IMR-90 (cell line): Measurements from ENCODE around the gene BCLAF1. TPM values are rescaled to one million over a fixed set of nuclear protein-coding genes. Genes with fewer than 3 reads are reported as not detected.

Experiments
- ATAC-seq: fragments of 200-7000 bp; cut with Tn5 transposase; 2 replicates; pipeline ENCODE4 v1.9.1; 2020; ENCODE audit warnings: low read depth, mild to moderate bottlenecking, moderate library complexity
- BruUV-seq: library from RNA; stranded (reverse); fragments of 400-500 nt; replicated peaks from 2 replicates; lab custom pipeline; 2021; lab: Mats Ljungman, UMichigan
- CTCF ChIA-PET: fragments of 300-600 bp; formaldehyde crosslinking; extraction: SDS; loops from one replicate; lab custom pipeline; 2021; ENCODE audit warnings: antibody characterized with exemption; lab: Yijun Ruan, JAX
- POLR2A ChIA-PET: fragments of 300-600 bp; sonication (Branson Sonifier 250); formaldehyde crosslinking; loops from one replicate; lab custom pipeline; 2022; ENCODE audit warnings: antibody characterized with exemption; ENCODE audit not compliant: unreplicated experiment; lab: Charles Lee
- DNase-seq: peaks from one replicate; pipeline ENCODE4 v3.0.0; 2013
- H2AFZ ChIP-seq: replicated peaks from 2 replicates; pipeline ENCODE3; 2013; ENCODE audit warnings: low read length, mild to moderate bottlenecking; ENCODE audit not compliant: poor library complexity
- H2AK5ac ChIP-seq: 2 replicates; pipeline ENCODE4 v1.6.1; 2013; ENCODE audit warnings: low read depth, low read length, inconsistent platforms
- H2AK9ac ChIP-seq: replicated peaks from 2 replicates; pipeline ENCODE3; 2013; ENCODE audit warnings: mild to moderate bottlenecking, low read depth, low read length, moderate library complexity; ENCODE audit not compliant: poor library complexity
- H2BK120ac ChIP-seq: 2 replicates; pipeline ENCODE4 v1.6.1; 2013; ENCODE audit warnings: low read depth, low read length, inconsistent platforms
- H2BK15ac ChIP-seq: 3 replicates; pipeline ENCODE4 v1.6.1; 2013; ENCODE audit warnings: low read depth, low read length, inconsistent platforms
- H2BK20ac ChIP-seq: 2 replicates; pipeline ENCODE4 v1.6.1; 2013; ENCODE audit warnings: low read depth, mild to moderate bottlenecking, inconsistent platforms, low read length, moderate library complexity
- H2BK5ac ChIP-seq: 2 replicates; pipeline ENCODE4 v1.6.1; 2013; ENCODE audit warnings: mild to moderate bottlenecking, low read depth, low read length, inconsistent platforms; ENCODE audit not compliant: poor library complexity, severe bottlenecking
- H3K14ac ChIP-seq: replicated peaks from 2 replicates; pipeline ENCODE4 v1.6.1; 2013; ENCODE audit warnings: low read depth, low read length, inconsistent platforms
- H3K18ac ChIP-seq: 2 replicates; pipeline ENCODE4 v1.6.1; 2013; ENCODE audit warnings: low read depth, low read length, control low read depth
- H3K23ac ChIP-seq: 2 replicates; pipeline ENCODE4 v1.6.1; 2013; ENCODE audit warnings: low read depth, low read length, inconsistent platforms
- H3K27ac ChIP-seq: 2 replicates; pipeline ENCODE4 v1.5.1; 2013; ENCODE audit warnings: mild to moderate bottlenecking, control low read depth, low read length; ENCODE audit not compliant: insufficient read depth
- H3K27me3 ChIP-seq: 2 replicates; pipeline ENCODE4 v1.6.1; 2013; ENCODE audit warnings: low read length; ENCODE audit not compliant: control insufficient read depth, insufficient read depth
- H3K36me3 ChIP-seq: 2 replicates; pipeline ENCODE4 v1.6.1; 2013; ENCODE audit warnings: low read length, mixed read lengths; ENCODE audit not compliant: control insufficient read depth, insufficient read depth
- H3K4ac ChIP-seq: 2 replicates; pipeline ENCODE4 v1.6.1; 2013; ENCODE audit warnings: low read depth, low read length, inconsistent platforms
- H3K4me1 ChIP-seq: 2 replicates; pipeline ENCODE4 v1.6.1; 2013; ENCODE audit warnings: low read length, mixed read lengths; ENCODE audit not compliant: control insufficient read depth, insufficient read depth
- H3K4me2 ChIP-seq: 2 replicates; pipeline ENCODE4 v1.6.1; 2013; ENCODE audit warnings: low read depth, mild to moderate bottlenecking, control low read depth, low read length, moderate library complexity
- H3K4me3 ChIP-seq: 2 replicates; pipeline ENCODE4 v1.5.1; 2013; ENCODE audit warnings: low read depth, mild to moderate bottlenecking, control low read depth, low read length, moderate library complexity; ENCODE audit not compliant: insufficient read depth
- H3K56ac ChIP-seq: 2 replicates; pipeline ENCODE4 v1.6.1; 2013; ENCODE audit warnings: low read length, inconsistent platforms; ENCODE audit not compliant: insufficient read depth; ENCODE audit errors: extremely low read depth
- H3K79me1 ChIP-seq, 2 experiments: 2 replicates each; pipeline ENCODE4 v1.6.1; 2013; ENCODE audit warnings: low read length in 2 of 2, inconsistent platforms in 1 of 2, low read depth in 1 of 2
- H3K9ac ChIP-seq: 2 replicates; pipeline ENCODE4 v1.6.1; 2013; ENCODE audit warnings: low read depth, low read length, control low read depth
- H3K9me1 ChIP-seq: 2 replicates; pipeline ENCODE4 v1.6.1; 2013; ENCODE audit warnings: low read length, inconsistent platforms; ENCODE audit not compliant: insufficient read depth
- H3K9me3 ChIP-seq: 2 replicates; pipeline ENCODE4 v1.6.1; 2013; ENCODE audit warnings: low read length; ENCODE audit not compliant: control insufficient read depth, insufficient read depth
- H4K20me1 ChIP-seq: 2 replicates; pipeline ENCODE4 v1.6.1; 2013; ENCODE audit warnings: low read length, inconsistent platforms; ENCODE audit not compliant: insufficient read depth
- H4K5ac ChIP-seq: 2 replicates; pipeline ENCODE4 v1.6.1; 2013; ENCODE audit warnings: mild to moderate bottlenecking, low read depth, low read length, control low read depth
- H4K8ac ChIP-seq, 2 experiments: 2 replicates each; pipeline ENCODE4 v1.6.1; 2013; ENCODE audit warnings: low read depth in 2 of 2, low read length in 2 of 2, control low read depth in 1 of 2, inconsistent platforms in 1 of 2
- H4K91ac ChIP-seq: 2 replicates; pipeline ENCODE4 v1.6.1; 2013; ENCODE audit warnings: low read depth, low read length, inconsistent platforms; ENCODE audit not compliant: insufficient read depth
- BHLHE40 ChIP-seq: fragments of 150-350 bp; IDR thresholded peaks from 2 replicates; pipeline ENCODE4 v1.6.1; 2016; ENCODE audit warnings: mild to moderate bottlenecking, low read depth, low read length
- POLR2A ChIP-seq: IDR thresholded peaks from 2 replicates; pipeline ENCODE4 v1.6.1; 2012; ENCODE audit warnings: mild to moderate bottlenecking, low read depth, low read length
- WGBS, 2 experiments: methylation state at CpG; one replicate each; pipeline versions ENCODE4 v1.1.5 to v1.1.7; 2013; ENCODE audit warnings: missing lambda C conversion rate in 2 of 2; ENCODE audit not compliant: insufficient read length in 1 of 2; ENCODE audit errors: extremely low coverage in 2 of 2; 5-methylcytosine and 5-hydroxymethylcytosine counted together
- dilution Hi-C: fragments of 300-500 bp; cut with HindIII; formaldehyde crosslinking; loops from one replicate; pipeline ENCODE4 v1.14.3; 2018; ENCODE audit warnings: low sequenced_read_pairs; ENCODE audit not compliant: unreplicated experiment
- in situ Hi-C: fragments of 300-500 bp; cut with MboI; formaldehyde crosslinking; loops from 3 replicates; pipeline ENCODE4 v1.14.3; 2019; ENCODE audit warnings: low sequenced_read_pairs, inconsistent platforms, mixed read lengths
- intact Hi-C: fragments of 100-400 bp; cut with micrococcal nuclease; formaldehyde crosslinking; loops from 2 replicates; pipeline ENCODE4 v1.10.0; 2022
- polyA plus RNA-seq, 3 experiments: library from polyadenylated mRNA; depleted of rRNA; stranded (reverse); fragments of >200 nt; gene quantifications; 2 replicates each; pipeline ENCODE4 v1.2.3, GENCODE V29; 2012; ENCODE audit warnings: low replicate concordance in 1 of 3
- total RNA-seq: library from RNA; depleted of rRNA; stranded (reverse); fragments of >200 nt; gene quantifications from 2 replicates; pipeline ENCODE4 v1.2.3, GENCODE V29; 2012
- TF ChIP-seq, protein P1 (sequence below): fragments of 150-350 bp; IDR thresholded peaks from 2 replicates; pipeline ENCODE4 v1.6.1; 2016; ENCODE audit warnings: low read depth, mild to moderate bottlenecking, low read length, moderate library complexity, borderline replicate concordance

The BCLAF1 gene
- total and polyA plus RNA-seq, 2 of the 4 experiments (the other 2 are of a cell fraction), result 34.0 to 141 TPM

DNA sequence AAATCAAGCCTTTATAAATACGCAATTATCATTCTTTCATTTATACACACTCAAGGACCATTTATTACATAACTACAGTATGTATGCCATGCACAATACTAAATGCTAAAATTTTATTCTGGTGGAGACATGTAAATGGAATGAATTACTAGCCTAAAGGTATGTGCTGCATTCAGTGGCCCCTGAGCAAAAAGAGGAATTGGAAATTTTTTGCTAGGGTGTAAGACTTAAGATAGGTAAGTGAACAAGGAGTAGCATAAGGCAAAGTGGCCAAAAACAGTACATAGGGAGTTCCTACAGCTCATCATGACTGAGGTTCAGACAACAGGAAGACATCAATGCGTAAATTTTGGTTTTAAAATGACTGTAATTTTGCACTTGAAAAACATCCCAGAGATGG, 37.2 kb downstream of the BCLAF1 start:
- Histone ChIP-seq H2BK120ac (no peak overlapping the region), H3K14ac (no peak overlapping the region), H3K9me3 (no peaks in the 10 kb centered on the region), H3K27me3 (no peaks in the 10 kb centered on the region), H3K9me1 (no peaks in the 10 kb centered on the region), H4K5ac (no peak overlapping the region), H3K23ac (no peak overlapping the region), H4K20me1 (no peaks in the 10 kb centered on the region), H3K9ac (no peak overlapping the region), H3K56ac (no peak overlapping the region), H2AK9ac (no peak overlapping the region), H2BK5ac (no peak overlapping the region), H3K79me1 (peaks cover 0 to 8% of the 10 kb centered on the region in 2 experiments; a peak in 2 of 4 replicates), H3K4me2 (no peak overlapping the region), H3K27ac (no peak overlapping the region), H2AFZ (no peak overlapping the region), H2BK15ac (no peak overlapping the region), H4K8ac (no peak overlapping the region), H3K4ac (no peak overlapping the region), H3K36me3 (no peaks in the 10 kb centered on the region; the same call in 1 of the 2 replicates), H3K4me3 (no peak overlapping the region), H2BK20ac (no peak overlapping the region), H3K4me1 (no peaks in the 10 kb centered on the region), H4K91ac (no peak overlapping the region), H3K18ac (no peak overlapping the region), H2AK5ac (no peak overlapping the region)
- BruUV-seq, result no TSS peak
- POLR2A ChIA-PET, result no interaction called here
- in situ Hi-C loops, result no loop called here
- intact Hi-C loops, result loop anchor here (5.0 kb wide), 1 partner anchor 295 kb away; no protein-coding TSS in a partner anchor
- TF ChIP-seq, protein P1, sequence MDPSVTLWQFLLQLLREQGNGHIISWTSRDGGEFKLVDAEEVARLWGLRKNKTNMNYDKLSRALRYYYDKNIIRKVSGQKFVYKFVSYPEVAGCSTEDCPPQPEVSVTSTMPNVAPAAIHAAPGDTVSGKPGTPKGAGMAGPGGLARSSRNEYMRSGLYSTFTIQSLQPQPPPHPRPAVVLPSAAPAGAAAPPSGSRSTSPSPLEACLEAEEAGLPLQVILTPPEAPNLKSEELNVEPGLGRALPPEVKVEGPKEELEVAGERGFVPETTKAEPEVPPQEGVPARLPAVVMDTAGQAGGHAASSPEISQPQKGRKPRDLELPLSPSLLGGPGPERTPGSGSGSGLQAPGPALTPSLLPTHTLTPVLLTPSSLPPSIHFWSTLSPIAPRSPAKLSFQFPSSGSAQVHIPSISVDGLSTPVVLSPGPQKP, result no peak
- TF ChIP-seq POLR2A (peak; percentile 22; the same call in 1 of the 2 replicates), BHLHE40 (no peak)
- dilution Hi-C loops, result no loop called here
- ATAC-seq (no peak), DNase-seq (no peak)
- WGBS, 2 experiments, result no CpG with 5 or more reads among the region's 2 CpGs
- CTCF ChIA-PET, result no interaction called here
